ENCODE data around the gene CYTH2. TPM values are rescaled to one million over a fixed set of nuclear protein-coding genes. Genes with fewer than 3 reads are reported as not detected.

CYTH2 gene
- total RNA-seq, 1 experiment from 2014 or later, result 103 TPM

- Histone ChIP-seq H2BK15ac (ENCODE audit: low read depth, low read length) (no peak overlapping the region), H4K5ac (ENCODE audit: insufficient read length, low read depth, low read length) (no peak overlapping the region), H3K56ac (ENCODE audit: insufficient read length, low read depth, low read length) (no peak overlapping the region), H4K20me1 (ENCODE audit: control insufficient read depth, insufficient read depth, insufficient read length) (no peaks in the 10 kb centered on the region), H3K9ac (ENCODE audit: extremely low read depth, insufficient read length, low read length) (no peak overlapping the region), H3K27me3 (ENCODE audit: insufficient read depth, low read length) (no peaks in the 10 kb centered on the region), H2AK5ac (ENCODE audit: insufficient read length, low read length) (no peak overlapping the region), H3K79me2 (ENCODE audit: insufficient read depth, low read length) (no peaks in the 10 kb centered on the region), H4K8ac (replicated peaks; ENCODE audit: insufficient read length, low read depth, low read length) (no peak overlapping the region), H3K9me3 (ENCODE audit: control insufficient read depth, low read depth, low read length) (no peaks in the 10 kb centered on the region), H3K23me2 (ENCODE audit: insufficient read length, low read depth, low read length, poor library complexity, severe bottlenecking) (no peaks in the 10 kb centered on the region), H2BK20ac (ENCODE audit: low read depth, low read length, poor library complexity, severe bottlenecking) (no peak overlapping the region), H2BK120ac (ENCODE audit: low read depth, low read length, poor library complexity, severe bottlenecking) (no peak overlapping the region), H2BK5ac (ENCODE audit: insufficient read length, low read length) (no peak overlapping the region), H3K4me1 (ENCODE audit: insufficient read depth, low read length) (no peaks in the 10 kb centered on the region), H2AFZ (ENCODE audit: low read length) (no peak overlapping the region), H3T11ph (ENCODE audit: low read length) (no peak overlapping the region), H4K91ac (ENCODE audit: insufficient read length, low read depth, low read length) (no peak overlapping the region), H3K23ac (ENCODE audit: insufficient read length, low read depth, low read length) (no peak overlapping the region), H3K79me1 (ENCODE audit: insufficient read depth, low read depth, low read length, poor library complexity, severe bottlenecking) (no peaks in the 10 kb centered on the region), H3K27ac (ENCODE audit: insufficient read length, low read depth, low read length) (no peak overlapping the region), H2BK12ac (ENCODE audit: insufficient read length, low read depth, low read length) (no peak overlapping the region), H3K4me2 (ENCODE audit: insufficient read depth, insufficient read length, low read length) (no peak overlapping the region), H3K18ac (ENCODE audit: insufficient read length, low read depth, low read length) (no peak overlapping the region), H3K4ac (ENCODE audit: low read depth, low read length) (no peak overlapping the region), H3K14ac (ENCODE audit: insufficient read depth, low read length) (no peak overlapping the region)
- no peak for DNase-seq
- TF ChIP-seq CTCF (conservative IDR thresholded peaks at IDR 0.05), result no peak
- no peaks in the 10 kb centered on the region for H3K9me3 Mint-ChIP-seq
- WGBS (ENCODE audit: extremely low coverage, insufficient read length, low lambda C conversion rate), result no CpG with 5 or more reads among the region's 5 CpGs
- no peak overlapping the region; a peak in 2 of 7 replicates for H3K27ac Mint-ChIP-seq
- H3K4me1 Mint-ChIP-seq, result peaks cover 3 to 4% of the 10 kb centered on the region in 2 experiments; a peak in 3 of 4 replicates
- H3K36me3 Mint-ChIP-seq (ENCODE audit: insufficient read depth in 1 of 3, low read depth in 3 of 3), result peaks cover 0 to 4% (median 2%) of the 10 kb centered on the region in 3 experiments; a peak in 5 of 7 replicates
- H3K4me3 Mint-ChIP-seq, result no peak overlapping the region
- H3K27me3 Mint-ChIP-seq (ENCODE audit: low read depth), result no peaks in the 10 kb centered on the region; the same call in 1 of the 2 replicates
Measured at GRCh38 chr19:48436586-48436985, 32.6 kb upstream of the CYTH2 start.
